HepG2 (cell line): ENCODE data around the gene NLGN3. TPM values are rescaled to one million over a fixed set of nuclear protein-coding genes. Genes with fewer than 3 reads are reported as not detected.

Experiments
- ATAC-seq: fragments of 200-7000 bp; cut with Tn5 transposase; 3 replicates; pipeline ENCODE4 v1.9.1; 2020; ENCODE audit warnings: mild to moderate bottlenecking, moderate library complexity
- BruUV-seq: library from RNA; stranded (reverse); fragments of 400-500 nt; replicated peaks from 2 replicates; lab custom pipeline; 2021; lab: Mats Ljungman, UMichigan
- CTCF ChIA-PET: fragments of 300-600 bp; formaldehyde crosslinking; extraction: SDS; loops from one replicate; lab custom pipeline; 2021; ENCODE audit warnings: low total read pairs, inconsistent platforms, low intra/inter-chr PET ratio; lab: Yijun Ruan, JAX
- POLR2A ChIA-PET: fragments of 350-600 bp; sonication (Branson Sonifier 250); formaldehyde crosslinking; loops from one replicate; lab custom pipeline; 2020; ENCODE audit warnings: antibody characterized with exemption, inconsistent platforms; lab: Yijun Ruan, JAX
- DNase-seq: peaks from one replicate; pipeline ENCODE4 v3.0.0-alpha.2; 2015; ENCODE audit warnings: low spot score
- FAIRE-seq: peaks from 3 replicates; lab custom pipeline; 2011; peaks lifted over from hg19 to GRCh38; lab: Jason Lieb, UNC
- H2AFZ ChIP-seq: one replicate; pipeline ENCODE4 v1.6.1; 2011; ENCODE audit warnings: low read length, inconsistent platforms
- H3K27ac ChIP-seq: fragments of 300-600 bp; 3 replicates; pipeline ENCODE4 v1.8.0; 2011; ENCODE audit warnings: mixed run types, mild to moderate bottlenecking, mixed read lengths, low read length, inconsistent platforms; ENCODE audit not compliant: insufficient read depth; ENCODE audit errors: extremely low read length
- H3K27me3 ChIP-seq, 2 experiments: fragments of 200-600 bp in 1 of 2; 2 replicates in 1 of 2; 3 replicates in 1 of 2; pipeline versions ENCODE4 v1.6.0 to v1.8.0; 2011; ENCODE audit warnings: low read length in 2 of 2, mild to moderate bottlenecking in 2 of 2, moderate library complexity in 2 of 2, inconsistent platforms in 1 of 2; ENCODE audit not compliant: insufficient read depth in 2 of 2, control insufficient read depth in 1 of 2
- H3K36me3 ChIP-seq, 2 experiments: fragments of 200-600 bp in 1 of 2; replicated peaks in 1 of 2; 2 replicates in 1 of 2; 3 replicates in 1 of 2; pipeline versions ENCODE4 v1.5.1 to v1.8.0; 2011; ENCODE audit warnings: low read length in 2 of 2, inconsistent platforms in 1 of 2; ENCODE audit not compliant: insufficient read depth in 2 of 2, control insufficient read depth in 1 of 2
- H3K4me1 ChIP-seq: 2 replicates; pipeline ENCODE4 v1.5.1; 2012; ENCODE audit warnings: low read length, inconsistent platforms; ENCODE audit not compliant: insufficient read depth
- H3K4me2 ChIP-seq: 2 replicates; pipeline ENCODE4 v1.6.0; 2011; ENCODE audit warnings: low read depth, low read length, inconsistent platforms
- H3K4me3 ChIP-seq, 3 experiments: fragments of 200-600 bp in 1 of 3; sonication (generic), shearing (Covaris generic) in 1 of 3; replicated peaks in 1 of 3; 2 replicates each; pipeline ENCODE4 v1.5.1; 2011 to 2016; ENCODE audit warnings: low read length in 3 of 3, inconsistent platforms in 2 of 3, low read depth in 2 of 3, mild to moderate bottlenecking in 2 of 3, control low read depth in 1 of 3, mixed read lengths in 1 of 3; ENCODE audit not compliant: insufficient read depth in 1 of 3
- H3K79me2 ChIP-seq: one replicate; pipeline ENCODE4 v1.6.1; 2011; ENCODE audit warnings: low read length, inconsistent platforms; ENCODE audit not compliant: insufficient read depth
- H3K9ac ChIP-seq: 2 replicates; pipeline ENCODE4 v1.6.0; 2011; ENCODE audit warnings: mild to moderate bottlenecking, low read depth, low read length, inconsistent platforms; ENCODE audit not compliant: insufficient read depth
- H3K9me3 ChIP-seq: 2 replicates; pipeline ENCODE4 v1.5.1; 2012; ENCODE audit warnings: mild to moderate bottlenecking, low read length
- H4K20me1 ChIP-seq: 2 replicates; pipeline ENCODE4 v1.6.0; 2011; ENCODE audit warnings: inconsistent platforms, mild to moderate bottlenecking, low read length, moderate library complexity; ENCODE audit not compliant: insufficient read depth
- GPBP1L1 ChIP-seq: sonication (generic); formaldehyde crosslinking; IDR thresholded peaks from 2 replicates; pipeline ENCODE4 v1.5.0; 2020; ENCODE audit warnings: mild to moderate bottlenecking, missing genetic modification reagents
- IRF2 ChIP-seq: IDR thresholded peaks from 2 replicates; pipeline ENCODE4 v1.6.1; 2018; ENCODE audit warnings: missing genetic modification reagents, missing compliant biosample characterization
- IRX3 ChIP-seq: sonication (generic); formaldehyde crosslinking; IDR thresholded peaks from 2 replicates; pipeline ENCODE4 v1.8.1; 2023; ENCODE audit warnings: mild to moderate bottlenecking, low read depth, missing genetic modification reagents, borderline replicate concordance
- RFXAP ChIP-seq: sonication (generic); formaldehyde crosslinking; IDR thresholded peaks from 2 replicates; pipeline ENCODE4 v1.4.0; 2020; ENCODE audit warnings: missing genetic modification reagents, borderline replicate concordance
- SNAPC4 ChIP-seq: sonication (generic); formaldehyde crosslinking; IDR thresholded peaks from 2 replicates; pipeline ENCODE4 v1.4.0; 2020; ENCODE audit warnings: mild to moderate bottlenecking, missing genetic modification reagents
- SOX5 ChIP-seq: IDR thresholded peaks from 2 replicates; pipeline ENCODE4 v1.6.1; 2016; ENCODE audit warnings: borderline replicate concordance
- ZNF253 ChIP-seq: sonication (generic); formaldehyde crosslinking; IDR thresholded peaks from 2 replicates; pipeline ENCODE4 v1.8.0; 2022; ENCODE audit warnings: mild to moderate bottlenecking, missing genetic modification reagents, borderline replicate concordance
- ZNF256 ChIP-seq: sonication (generic); formaldehyde crosslinking; conservative IDR thresholded peaks from 2 replicates; pipeline ENCODE4 v1.4.0; 2020; ENCODE audit warnings: missing genetic modification reagents
- ZNF282 ChIP-seq: fragments of 450-650 bp; IDR thresholded peaks from 2 replicates; pipeline ENCODE4 v1.6.1; 2018; ENCODE audit not compliant: partially characterized antibody
- ZNF292 ChIP-seq: sonication (generic); formaldehyde crosslinking; IDR thresholded peaks from 2 replicates; pipeline ENCODE4 v1.8.1; 2022; ENCODE audit warnings: mild to moderate bottlenecking, low read depth, missing genetic modification reagents, borderline replicate concordance
- ZNF30 ChIP-seq: sonication (generic); formaldehyde crosslinking; IDR thresholded peaks from 2 replicates; pipeline ENCODE4 v1.5.0; 2020; ENCODE audit warnings: mild to moderate bottlenecking, missing genetic modification reagents
- ZNF414 ChIP-seq: sonication (generic); formaldehyde crosslinking; IDR thresholded peaks from 2 replicates; pipeline ENCODE4 v1.5.0; 2020; ENCODE audit warnings: missing genetic modification reagents
- ZNF574 ChIP-seq: sonication (generic); formaldehyde crosslinking; IDR thresholded peaks from 2 replicates; pipeline ENCODE4 v1.4.0; 2020; ENCODE audit warnings: missing genetic modification reagents
- ZNF598 ChIP-seq: sonication (generic); formaldehyde crosslinking; IDR thresholded peaks from 2 replicates; pipeline ENCODE4 v1.5.1; 2020; ENCODE audit warnings: mild to moderate bottlenecking, missing genetic modification reagents, borderline replicate concordance
- ZNF749 ChIP-seq: sonication (generic); formaldehyde crosslinking; IDR thresholded peaks from 2 replicates; pipeline ENCODE4 v1.8.0; 2022; ENCODE audit warnings: mild to moderate bottlenecking, missing genetic modification reagents, moderate library complexity, borderline replicate concordance
- ZSCAN12 ChIP-seq: sonication (generic); formaldehyde crosslinking; IDR thresholded peaks from 2 replicates; pipeline ENCODE4 v1.9.0; 2021; ENCODE audit warnings: mild to moderate bottlenecking, missing genetic modification reagents
- WGBS: methylation state at CpG from one replicate; pipeline ENCODE4 v1.1.6; 2017; ENCODE audit warnings: low lambda C conversion rate; 5-methylcytosine and 5-hydroxymethylcytosine counted together
- in situ Hi-C: cut with HindIII; loops from 2 replicates; pipeline ENCODE4 v1.10.0; 2017; ENCODE audit warnings: low pct_unique_long_range_greater_than_20kb; ENCODE audit not compliant: extremely low pct_ligation_motif_present
- intact Hi-C: fragments of 100-400 bp; cut with micrococcal nuclease; formaldehyde crosslinking; loops from one replicate; pipeline ENCODE4 v1.10.0; 2022; ENCODE audit not compliant: unreplicated experiment
- polyA plus RNA-seq, 8 experiments: library from polyadenylated mRNA; depleted of rRNA in 3 of 8; stranded (reverse) in 7 of 8; unstranded in 1 of 8; fragments of >200 nt; fragmentation: Illumina TruSeq in 4 of 8; extraction: Trizol in 4 of 8; gene quantifications; 2 replicates each; pipeline versions ENCODE4 v1.2.1 to v1.2.3, GENCODE V29; 2011 to 2016; ENCODE audit warnings: low read depth in 4 of 8, missing spikeins in 1 of 8, mixed read lengths in 1 of 8; ENCODE audit not compliant: insufficient read depth in 1 of 8
- total RNA-seq, 5 experiments: library from RNA; depleted of rRNA; stranded (reverse); fragments of >200 nt; fragmentation: Illumina TruSeq; extraction: Trizol; gene quantifications; 2 replicates each; pipeline ENCODE4 v1.2.3, GENCODE V29; 2016; ENCODE audit warnings: low read depth in 1 of 5

NLGN3 gene
- total and polyA plus RNA-seq, 2 of the 13 experiments (the other 11 are each of a cell fraction or from before 2014, with no cell fraction given), result 0.04 to 0.16 TPM

GRCh38 chrX:71198066-71198465 lies 53.4 kb downstream of the NLGN3 start:
- in situ Hi-C loops (no loop called here), intact Hi-C loops (no loop called here)
- Histone ChIP-seq H2AFZ (peak overlapping the region; percentile 27), H3K27ac (no peak overlapping the region), H3K4me1 (peaks cover 39% of the 10 kb centered on the region), H3K4me2 (no peak overlapping the region; the same call in 1 of the 2 replicates), H3K9me3 (no peaks in the 10 kb centered on the region), H3K4me3 (no peak overlapping the region), H3K79me2 (no peaks in the 10 kb centered on the region), H3K9ac (no peak overlapping the region), H4K20me1 (no peaks in the 10 kb centered on the region), H3K36me3 (no peaks in the 10 kb centered on the region), H3K27me3 (no peaks in the 10 kb centered on the region)
- WGBS, result 83% methylated on average over 3 of the region's 3 CpGs
- BruUV-seq, result no TSS peak
- ChIA-PET POLR2A (interaction anchor here (1.1 to 1.4 kb wide), 4 partner anchors 14 to 85 kb away, joined by 3 to 10 read pairs (median 4); partner anchors contain the start of gene NONO), CTCF (no interaction called here)
- ATAC-seq (no peak), FAIRE-seq (no peak), DNase-seq (no peak)
- TF ChIP-seq SOX5 (CRISPR knock-in tag) (no peak), ZNF598 (CRISPR knock-in tag) (no peak), IRX3 (CRISPR knock-in tag) (no peak), ZNF414 (CRISPR knock-in tag) (no peak), ZNF256 (CRISPR knock-in tag) (no peak), SNAPC4 (no peak), IRF2 (CRISPR knock-in tag) (no peak), ZNF282 (no peak), ZNF30 (CRISPR knock-in tag) (no peak), ZNF292 (no peak), ZNF574 (no peak), ZSCAN12 (CRISPR knock-in tag) (no peak), GPBP1L1 (CRISPR knock-in tag) (no peak), RFXAP (CRISPR knock-in tag) (no peak), ZNF253 (no peak), ZNF749 (CRISPR knock-in tag) (no peak)
